HG03135 (cell line): ENCODE results near the gene ARID3A.

Experiments used
- ATAC-seq: cut with Tn5 transposase; IDR thresholded peaks from one replicate; pipeline ENCODE4 v1.9.1; 2021; ENCODE audit warnings: mild to moderate bottlenecking, moderate library complexity; ENCODE audit not compliant: unreplicated experiment

Gene ARID3A

GRCh38 chr19:984165-984967 lies 58.5 kb downstream of the ARID3A start, which contains the start of gene WDR18:
Gene WDR18 (plus strand): TSS chr19:984345. CDS start chr19:984354, 9 bp downstream.
- peak; percentile 56 for ATAC-seq

- ATAC-seq: no peak
Observed at GRCh38 chr19:986083-986482, 60.2 kb downstream of the ARID3A start.

DNA sequence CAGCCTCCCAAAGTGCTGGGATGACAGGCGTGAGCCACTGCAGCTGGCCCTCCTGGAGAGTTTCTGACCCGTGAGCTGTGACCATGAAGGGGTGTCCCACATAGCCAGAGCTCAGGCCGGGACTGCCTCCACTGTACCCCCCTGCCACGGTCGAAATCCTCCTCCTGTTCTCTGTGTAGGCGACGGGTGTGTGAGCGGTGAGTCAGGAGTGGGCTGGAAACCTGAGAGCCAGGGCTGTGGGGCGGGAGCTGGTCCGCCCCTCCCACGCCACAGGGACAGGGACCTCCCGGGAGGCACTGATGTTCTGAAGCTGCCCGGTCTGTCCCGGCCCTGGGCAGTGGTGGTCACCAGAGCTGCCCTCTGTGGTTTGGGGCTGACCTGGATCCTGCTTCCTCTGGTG lies 62.2 kb downstream of the ARID3A start:
- ATAC-seq: no peak

DNA sequence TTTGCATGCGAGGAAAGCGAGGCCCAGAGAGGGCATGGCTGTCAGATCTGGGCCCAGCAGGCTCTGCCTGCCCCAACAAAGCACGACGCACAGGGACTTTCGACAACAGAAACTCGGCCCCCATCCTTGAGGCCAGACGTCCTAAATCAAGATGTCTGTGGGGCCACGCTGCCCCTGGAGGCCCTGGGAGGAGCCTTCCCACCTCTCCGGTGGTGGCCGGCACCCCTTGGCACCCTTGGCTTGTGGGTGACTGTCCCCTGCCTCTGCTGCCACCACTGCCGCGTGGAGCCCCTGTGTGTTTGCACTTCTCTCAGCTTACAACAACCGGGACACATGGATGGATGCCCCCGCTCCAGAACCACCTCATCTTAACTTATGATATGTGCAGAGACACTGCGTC lies 62.7 kb downstream of the ARID3A start:
- no peak for ATAC-seq

- no peak for ATAC-seq
Observed at GRCh38 chr19:989381-990081, 63.7 kb downstream of the ARID3A start.

GRCh38 chr19:990119-990571 lies 64.3 kb downstream of the ARID3A start:
- no peak for ATAC-seq

DNA sequence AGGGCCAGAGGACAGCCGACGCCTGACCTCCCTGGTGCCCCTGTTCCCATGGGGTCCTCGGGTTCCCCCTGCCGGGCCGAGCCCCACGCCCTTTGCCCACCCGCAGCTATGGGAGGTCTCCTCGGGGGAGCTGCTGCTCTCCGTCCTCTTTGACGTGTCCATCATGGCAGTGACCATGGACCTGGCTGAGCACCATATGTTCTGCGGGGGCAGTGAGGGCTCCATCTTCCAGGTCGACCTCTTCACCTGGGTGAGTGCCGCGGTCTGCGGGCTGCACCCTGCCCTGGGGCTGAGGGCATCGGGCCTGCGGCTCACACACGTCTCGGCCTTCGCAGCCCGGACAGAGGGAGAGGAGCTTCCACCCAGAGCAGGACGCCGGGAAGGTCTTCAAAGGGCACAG lies 64.9 kb downstream of the ARID3A start:
- ATAC-seq: no peak

DNA sequence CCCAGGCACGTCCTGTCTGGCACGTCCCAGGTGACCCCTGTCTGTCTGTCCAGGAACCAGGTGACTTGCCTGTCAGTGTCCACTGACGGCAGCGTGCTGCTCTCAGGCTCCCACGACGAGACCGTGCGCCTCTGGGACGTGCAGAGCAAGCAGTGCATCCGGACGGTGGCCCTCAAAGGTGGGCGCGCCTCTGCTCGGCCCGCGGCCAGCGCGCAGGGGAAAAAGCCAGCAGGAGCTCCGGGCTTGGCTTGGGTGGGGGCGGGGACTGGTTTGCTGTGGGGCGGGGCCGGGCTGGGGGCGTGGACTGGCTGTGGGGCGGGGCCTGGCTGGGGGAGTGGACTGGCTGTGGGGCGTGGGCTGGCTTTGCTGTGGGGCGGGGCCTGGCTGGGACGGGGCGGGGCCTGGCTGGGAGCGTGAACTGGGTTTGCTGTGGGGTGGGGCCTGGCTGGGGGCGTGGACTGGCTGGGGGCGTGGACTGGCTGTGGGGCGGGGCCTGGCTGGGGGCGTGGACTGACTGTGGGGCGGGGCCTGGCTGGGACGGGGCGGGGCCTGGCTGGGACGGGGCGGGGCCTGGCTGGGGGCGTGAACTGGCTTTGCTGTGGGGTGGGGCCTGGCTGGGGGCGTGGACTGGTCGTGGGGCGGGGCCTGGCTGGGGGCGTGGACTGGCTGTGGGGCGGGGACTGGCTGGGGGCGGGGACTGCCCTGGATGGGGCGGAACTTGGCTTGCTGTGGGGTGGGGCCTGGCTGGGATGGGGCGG lies 65.5 kb downstream of the ARID3A start:
- ATAC-seq: no peak

DNA sequence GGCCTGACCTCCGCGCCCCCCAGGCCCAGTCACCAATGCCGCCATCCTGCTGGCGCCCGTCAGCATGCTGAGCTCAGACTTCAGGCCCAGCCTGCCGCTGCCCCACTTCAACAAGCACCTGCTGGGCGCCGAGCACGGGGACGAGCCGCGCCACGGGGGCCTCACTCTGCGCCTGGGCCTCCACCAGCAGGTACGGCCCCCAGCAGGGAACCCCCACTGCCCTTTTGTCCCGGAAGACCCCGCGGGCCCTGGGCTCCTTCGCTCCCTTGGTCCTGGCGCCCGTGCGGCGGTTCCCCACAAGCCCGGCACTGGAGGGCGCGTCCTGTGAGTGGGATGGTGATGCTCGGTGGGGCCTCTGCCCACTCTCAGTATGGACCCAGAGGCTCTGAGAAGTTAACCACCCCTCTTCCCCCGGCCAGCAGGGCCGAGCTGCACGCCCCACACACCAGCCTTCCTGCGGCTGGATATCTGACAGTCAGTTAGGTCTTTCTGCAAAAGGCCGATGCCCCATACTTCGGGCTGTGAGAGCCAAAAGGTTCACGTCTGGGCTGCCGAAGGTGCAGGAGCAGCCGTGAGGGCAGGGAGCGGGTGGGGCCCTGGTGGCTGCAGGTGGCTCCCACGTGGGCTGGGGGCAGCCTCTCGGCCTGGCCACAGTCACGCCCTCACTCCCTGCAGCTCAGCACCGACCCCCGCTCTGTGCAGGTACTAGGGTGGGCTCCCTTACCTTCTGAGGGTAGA lies 66.3 kb downstream of the ARID3A start:
- no peak for ATAC-seq

GRCh38 chr19:992670-993055 lies 66.8 kb downstream of the ARID3A start:
- ATAC-seq: no peak

DNA sequence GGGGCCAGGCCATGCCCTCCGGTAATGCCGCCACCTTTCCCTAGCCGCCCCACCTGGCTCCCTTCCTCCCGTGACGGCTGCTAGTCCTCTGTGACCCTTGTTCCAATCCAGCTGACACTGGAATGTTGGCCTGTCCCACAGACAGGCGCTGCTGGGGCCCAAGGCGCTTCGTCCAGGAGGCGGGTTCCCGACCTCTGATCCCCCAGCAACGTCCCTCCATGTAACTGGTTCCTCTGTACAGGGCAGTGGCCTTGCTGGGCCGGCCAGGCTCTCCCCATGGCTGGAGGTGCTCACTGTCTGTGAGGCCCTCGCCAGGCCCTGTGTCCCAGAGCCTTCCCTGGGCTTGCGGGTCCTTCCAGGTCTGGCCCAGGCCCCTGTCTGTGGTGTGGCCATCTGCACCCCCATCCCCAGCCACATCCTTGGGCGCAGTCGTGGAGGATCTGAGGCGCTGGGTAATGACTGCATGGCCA lies 67.6 kb downstream of the ARID3A start:
- no peak for ATAC-seq

DNA sequence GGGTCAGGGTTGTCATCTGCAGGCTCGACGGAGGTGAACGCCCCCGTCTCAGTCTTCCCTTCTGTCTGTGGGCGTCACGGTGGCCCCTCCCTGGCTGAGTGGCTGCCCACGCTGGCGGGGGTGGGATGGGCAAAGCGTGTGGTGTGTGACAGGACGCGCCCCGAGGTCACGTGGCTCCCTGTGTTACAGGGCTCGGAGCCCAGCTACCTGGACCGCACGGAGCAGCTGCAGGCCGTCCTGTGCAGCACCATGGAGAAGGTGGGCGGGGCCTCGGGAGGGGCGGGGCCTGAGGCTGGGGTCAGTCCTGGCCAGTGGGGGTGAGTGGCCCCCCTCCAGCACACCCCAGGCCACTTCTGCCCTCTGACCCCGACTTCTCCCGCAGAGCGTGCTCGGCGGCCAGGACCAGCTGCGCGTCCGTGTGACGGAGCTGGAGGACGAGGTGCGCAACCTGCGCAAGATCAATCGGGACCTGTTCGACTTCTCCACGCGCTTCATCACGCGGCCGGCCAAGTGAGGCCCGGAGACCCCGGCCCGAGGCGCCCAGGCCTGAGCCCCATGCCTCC lies 68.1 kb downstream of the ARID3A start:
- ATAC-seq: no peak

- ATAC-seq: no peak
Observed at GRCh38 chr19:994516-994915, 68.7 kb downstream of the ARID3A start.

- no peak for ATAC-seq
Observed at GRCh38 chr19:995051-995827, 69.4 kb downstream of the ARID3A start.

- no peak for ATAC-seq
Observed at GRCh38 chr19:996051-996838, 70.4 kb downstream of the ARID3A start.

DNA sequence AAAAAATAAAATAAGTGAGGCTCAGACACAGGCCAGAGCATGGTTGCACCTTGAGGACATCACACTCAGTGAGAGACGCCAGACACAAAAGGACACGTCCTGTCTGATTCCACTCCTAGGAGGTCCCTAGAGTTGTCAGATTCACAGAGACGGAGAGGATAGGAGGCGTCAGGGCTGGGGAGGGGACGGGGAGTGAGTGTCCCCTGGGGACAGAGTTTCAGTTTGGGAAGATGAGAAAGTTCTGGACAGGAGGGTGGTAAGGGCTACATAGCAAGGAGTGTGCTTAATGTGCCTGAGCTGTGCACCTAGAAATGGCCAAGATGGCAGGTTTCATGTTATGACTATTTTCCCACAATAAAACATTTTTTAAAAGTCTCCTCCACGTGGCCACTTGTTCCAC lies 72.2 kb downstream of the ARID3A start:
- no peak for ATAC-seq

DNA sequence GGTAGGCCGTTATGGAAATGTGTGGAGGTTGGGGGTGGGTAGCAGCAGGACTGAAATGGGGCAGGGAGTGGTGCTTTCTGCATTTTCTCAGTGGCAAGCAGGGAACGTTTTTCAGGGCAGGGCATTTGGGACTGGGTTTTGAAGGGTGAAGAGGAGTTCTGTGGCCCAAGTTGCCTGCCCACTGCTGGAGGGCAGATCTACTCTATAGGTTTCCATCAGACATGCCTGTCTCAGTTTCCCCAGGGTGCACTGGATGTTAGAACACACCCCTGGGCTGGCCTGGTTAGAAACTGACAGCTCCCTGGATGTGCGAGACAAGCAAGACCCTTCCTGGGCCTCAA lies 73.5 kb downstream of the ARID3A start:
- no peak for ATAC-seq

- no peak for ATAC-seq
Observed at GRCh38 chr19:1000095-1000494, 74.3 kb downstream of the ARID3A start, which contains the start of gene GRIN3B. Gene GRIN3B (plus strand): TSS chr19:1000419. CDS start chr19:1000438, 19 bp downstream.
